AG04450 (cell line): ENCODE results near the gene UGGT1. TPM values are rescaled to one million over a fixed set of nuclear protein-coding genes. Genes with fewer than 3 reads are reported as not detected.

Source experiments
- CTCF ChIA-PET: fragments of 300-600, 350-600 bp; formaldehyde crosslinking; extraction: SDS; loops from one replicate; lab custom pipeline; 2022; ENCODE audit warnings: antibody characterized with exemption, inconsistent platforms; lab: Charles Lee
- POLR2A ChIA-PET: fragments of 350-600 bp; formaldehyde crosslinking; extraction: SDS; loops from one replicate; lab custom pipeline; 2021; ENCODE audit warnings: antibody characterized with exemption, inconsistent platforms; lab: Yijun Ruan, JAX
- DNase-seq: peaks from one replicate; pipeline ENCODE4 v3.0.0-alpha.2; 2011; ENCODE audit warnings: low read depth, low spot score
- H3K27ac ChIP-seq: one replicate; pipeline ENCODE4 v1.5.1; 2012; ENCODE audit warnings: low read depth, low read length, control low read depth
- H3K27me3 ChIP-seq: one replicate; pipeline ENCODE4 v1.6.0; 2012; ENCODE audit warnings: low read length; ENCODE audit not compliant: control insufficient read depth, insufficient read depth
- H3K4me3 ChIP-seq: 2 replicates; pipeline ENCODE4 v1.5.1; 2011; ENCODE audit warnings: mild to moderate bottlenecking, low read depth, low read length, control low read depth
- H3K9me3 ChIP-seq: 2 replicates; pipeline ENCODE4 v1.5.1; 2012; ENCODE audit warnings: low read length; ENCODE audit not compliant: control insufficient read depth, insufficient read depth
- polyA plus RNA-seq: library from polyadenylated mRNA; depleted of rRNA; stranded (reverse); fragments of >200 nt; gene quantifications from 2 replicates; pipeline ENCODE4 v1.2.3, GENCODE V29; 2011
- TF ChIP-seq, protein P1 (sequence below): IDR thresholded peaks from 2 replicates; pipeline ENCODE4 v1.5.1; 2011; ENCODE audit warnings: low read depth, low read length, control low read depth, inconsistent platforms

Gene UGGT1
- polyA plus RNA-seq, 1 experiment = 61.4 TPM

DNA sequence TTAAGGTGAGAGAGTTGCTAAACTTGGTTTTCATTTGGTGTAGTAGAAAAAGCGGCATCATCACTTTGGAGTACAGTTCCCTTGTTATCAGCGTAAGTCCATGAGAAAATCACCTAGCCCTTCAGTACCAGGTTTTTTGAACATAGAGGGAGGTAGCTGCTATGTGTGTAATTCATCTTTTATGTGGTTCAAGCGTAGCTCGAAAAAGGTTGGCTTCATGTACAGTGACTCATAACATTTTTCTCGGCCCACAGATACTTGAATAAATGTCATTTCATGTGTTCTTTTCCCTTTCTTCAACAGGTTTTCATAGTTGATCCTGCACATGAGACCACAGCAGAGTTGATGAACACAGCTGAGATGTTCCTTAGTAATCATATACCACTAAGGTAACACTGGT, 43.6 kb downstream of the UGGT1 start:
- no peaks in the 10 kb centered on the region for H3K9me3 ChIP-seq
- no peak for DNase-seq
- no peak overlapping the region for H3K4me3 ChIP-seq
- no peak overlapping the region for H3K27ac ChIP-seq
- POLR2A ChIA-PET = no interaction called here
- CTCF ChIA-PET = interaction anchor here (0.7 kb wide), 1 partner anchor 71 kb away, joined by 3 read pairs; no protein-coding TSS in a partner anchor
- TF ChIP-seq, protein P1, sequence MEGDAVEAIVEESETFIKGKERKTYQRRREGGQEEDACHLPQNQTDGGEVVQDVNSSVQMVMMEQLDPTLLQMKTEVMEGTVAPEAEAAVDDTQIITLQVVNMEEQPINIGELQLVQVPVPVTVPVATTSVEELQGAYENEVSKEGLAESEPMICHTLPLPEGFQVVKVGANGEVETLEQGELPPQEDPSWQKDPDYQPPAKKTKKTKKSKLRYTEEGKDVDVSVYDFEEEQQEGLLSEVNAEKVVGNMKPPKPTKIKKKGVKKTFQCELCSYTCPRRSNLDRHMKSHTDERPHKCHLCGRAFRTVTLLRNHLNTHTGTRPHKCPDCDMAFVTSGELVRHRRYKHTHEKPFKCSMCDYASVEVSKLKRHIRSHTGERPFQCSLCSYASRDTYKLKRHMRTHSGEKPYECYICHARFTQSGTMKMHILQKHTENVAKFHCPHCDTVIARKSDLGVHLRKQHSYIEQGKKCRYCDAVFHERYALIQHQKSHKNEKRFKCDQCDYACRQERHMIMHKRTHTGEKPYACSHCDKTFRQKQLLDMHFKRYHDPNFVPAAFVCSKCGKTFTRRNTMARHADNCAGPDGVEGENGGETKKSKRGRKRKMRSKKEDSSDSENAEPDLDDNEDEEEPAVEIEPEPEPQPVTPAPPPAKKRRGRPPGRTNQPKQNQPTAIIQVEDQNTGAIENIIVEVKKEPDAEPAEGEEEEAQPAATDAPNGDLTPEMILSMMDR = no peak
- H3K27me3 ChIP-seq = no peaks in the 10 kb centered on the region

DNA sequence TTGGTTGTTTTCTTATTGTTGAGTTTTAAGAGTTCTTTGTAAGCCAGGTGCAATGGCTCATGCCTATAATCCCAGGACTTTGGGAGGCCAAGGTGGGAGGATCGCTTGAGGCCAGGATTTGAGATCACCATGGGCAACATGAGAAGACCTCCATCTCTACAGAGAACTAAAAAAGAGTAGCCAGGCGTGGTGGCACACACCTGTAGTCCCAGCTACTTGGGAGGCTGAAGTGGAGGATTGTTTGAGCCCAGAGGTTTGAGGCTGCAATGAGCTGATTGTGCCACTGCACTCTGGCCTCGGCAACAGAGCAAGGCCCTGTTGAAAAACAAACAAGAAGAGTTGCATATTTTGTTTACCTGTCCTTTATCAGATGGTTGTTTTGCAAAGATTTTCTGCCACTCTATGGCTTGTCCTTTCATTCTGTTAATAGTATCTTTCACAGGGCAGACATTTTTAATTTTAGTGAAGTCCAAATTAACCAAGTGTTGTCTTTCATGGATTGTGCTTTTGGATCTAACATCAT, 46.2 kb downstream of the UGGT1 start:
- DNase-seq = no peak
- ChIA-PET CTCF (no interaction called here), POLR2A (no interaction called here)
- no peak overlapping the region for H3K4me3 ChIP-seq
- H3K27me3 ChIP-seq = no peaks in the 10 kb centered on the region
- H3K9me3 ChIP-seq = no peaks in the 10 kb centered on the region
- H3K27ac ChIP-seq = no peak overlapping the region
- TF ChIP-seq, protein P1 = no peak

DNA sequence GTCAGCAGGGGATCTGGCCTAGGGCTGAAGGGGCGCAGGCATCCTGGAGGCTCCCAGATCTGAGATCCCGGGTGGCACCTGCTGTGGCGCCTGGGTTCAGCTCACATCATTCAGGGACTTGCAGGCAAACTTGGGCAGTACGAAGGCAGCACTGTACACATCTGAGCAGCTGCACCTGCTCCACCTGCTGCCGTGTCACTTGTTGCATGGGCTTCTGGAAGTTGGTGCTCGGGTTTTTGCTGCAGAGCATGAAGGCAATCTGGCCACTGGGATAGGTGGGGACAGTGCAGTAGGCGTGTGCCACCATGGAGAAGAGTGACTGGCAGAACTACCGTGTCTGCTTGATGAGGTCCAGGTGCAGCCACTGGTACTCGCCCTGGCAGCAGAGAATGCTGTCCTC, 48.6 kb downstream of the UGGT1 start:
- POLR2A ChIA-PET = no interaction called here
- CTCF ChIA-PET = interaction anchor here (0.5 kb wide), 1 partner anchor 130 kb away, joined by 3 read pairs; no protein-coding TSS in a partner anchor
- Histone ChIP-seq H3K27ac (no peak overlapping the region), H3K9me3 (no peaks in the 10 kb centered on the region), H3K27me3 (no peaks in the 10 kb centered on the region), H3K4me3 (no peak overlapping the region)
- DNase-seq = no peak
- TF ChIP-seq, protein P1 = no peak

DNA sequence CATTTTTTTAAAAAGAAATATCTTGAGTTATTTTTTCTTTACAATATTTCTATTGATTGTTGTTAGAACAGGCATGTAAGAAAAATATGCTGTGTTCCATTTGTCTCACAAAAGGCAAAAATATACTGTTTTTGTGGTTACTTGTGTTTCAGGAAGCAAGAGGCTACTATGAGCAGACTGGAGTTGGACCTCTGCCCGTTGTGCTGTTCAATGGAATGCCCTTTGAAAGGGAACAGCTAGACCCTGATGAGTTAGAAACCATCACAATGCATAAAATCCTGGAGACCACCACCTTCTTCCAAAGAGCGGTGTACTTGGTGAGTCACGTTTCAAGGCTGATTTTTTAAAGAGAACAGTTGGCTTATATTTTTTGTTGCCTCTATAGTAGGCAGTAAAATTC, 54.7 kb downstream of the UGGT1 start:
- ChIA-PET POLR2A (no interaction called here), CTCF (no interaction called here)
- no peak for DNase-seq
- no peaks in the 10 kb centered on the region for H3K9me3 ChIP-seq
- no peak overlapping the region for H3K27ac ChIP-seq
- H3K4me3 ChIP-seq = no peak overlapping the region
- TF ChIP-seq, protein P1 = no peak
- no peaks in the 10 kb centered on the region for H3K27me3 ChIP-seq

DNA sequence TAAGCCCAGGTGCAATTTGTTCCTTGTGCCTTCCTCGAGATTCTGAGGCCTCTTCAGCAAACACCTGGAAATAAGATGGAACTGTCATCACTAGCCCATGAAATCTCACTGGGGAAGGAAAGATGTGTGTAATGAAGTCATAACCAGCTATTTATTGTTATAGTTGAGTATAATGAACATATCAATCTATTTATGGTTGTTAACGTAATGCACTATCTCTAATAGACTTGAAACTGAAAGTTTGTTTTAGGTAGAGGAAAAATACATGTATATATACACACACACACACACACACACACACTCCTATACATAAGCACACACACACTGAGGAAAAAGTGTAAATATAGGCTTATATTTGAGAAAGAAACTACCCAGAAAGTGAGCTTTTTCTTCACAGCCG, 62.8 kb downstream of the UGGT1 start:
- Histone ChIP-seq H3K27ac (no peak overlapping the region), H3K4me3 (no peak overlapping the region), H3K27me3 (no peaks in the 10 kb centered on the region), H3K9me3 (no peaks in the 10 kb centered on the region)
- TF ChIP-seq, protein P1 = no peak
- ChIA-PET POLR2A (no interaction called here), CTCF (no interaction called here)
- no peak for DNase-seq
